ENCODE data around the gene SNAPC4. TPM values are rescaled to one million over a fixed set of nuclear protein-coding genes. Genes with fewer than 3 reads are reported as not detected.

Gene SNAPC4
- total and polyA plus RNA-seq, 9 of the 15 experiments (the other 6 are each of a cell fraction or from before 2014, with no cell fraction given), result 0.21 to 21.8 (median 8.8) TPM

DNA sequence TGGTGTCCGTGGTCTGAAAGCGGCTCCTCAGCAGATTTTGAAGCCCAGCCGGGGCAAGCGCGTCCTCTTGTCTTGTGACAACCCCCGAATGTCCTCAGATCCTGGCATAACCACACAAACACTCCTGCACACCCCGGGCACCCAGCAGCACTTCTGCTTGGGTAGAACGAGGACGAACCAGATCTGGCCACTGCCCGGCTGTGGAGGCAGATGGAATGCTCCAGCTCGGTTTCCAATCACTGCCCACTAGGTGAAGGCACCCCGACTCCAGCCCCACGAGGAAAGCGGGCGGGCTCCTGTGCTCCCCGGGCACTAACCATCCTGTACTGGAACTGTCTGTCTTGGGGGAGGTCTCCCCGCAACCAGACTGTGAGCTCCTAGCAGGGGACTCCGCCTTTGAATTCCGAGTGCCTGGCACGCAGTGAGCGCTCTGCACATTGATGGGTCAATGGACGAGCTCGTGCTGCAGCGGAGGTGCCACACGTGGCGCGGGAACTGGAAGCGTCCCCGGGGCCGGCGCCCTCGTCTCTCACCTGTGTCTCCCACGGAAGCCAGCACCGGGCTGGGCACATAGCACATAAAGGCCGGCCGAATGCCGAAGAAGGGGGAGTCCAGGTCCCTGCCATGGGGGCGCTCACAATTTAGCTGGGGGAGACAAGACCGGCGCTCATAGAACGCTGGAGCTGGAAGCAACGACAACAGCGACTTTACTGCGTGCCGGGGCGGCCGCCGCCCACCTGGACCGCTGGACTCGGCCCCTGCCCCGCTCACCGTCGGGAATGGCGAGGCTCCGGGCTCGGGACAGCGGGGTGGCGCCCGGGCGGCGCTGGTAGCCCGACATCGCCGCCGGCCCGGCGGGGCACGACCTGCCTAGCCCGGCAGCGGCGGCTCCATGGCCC, 9.8 kb upstream of the SNAPC4 start (continued):
- TF ChIP-seq, protein P1, sequence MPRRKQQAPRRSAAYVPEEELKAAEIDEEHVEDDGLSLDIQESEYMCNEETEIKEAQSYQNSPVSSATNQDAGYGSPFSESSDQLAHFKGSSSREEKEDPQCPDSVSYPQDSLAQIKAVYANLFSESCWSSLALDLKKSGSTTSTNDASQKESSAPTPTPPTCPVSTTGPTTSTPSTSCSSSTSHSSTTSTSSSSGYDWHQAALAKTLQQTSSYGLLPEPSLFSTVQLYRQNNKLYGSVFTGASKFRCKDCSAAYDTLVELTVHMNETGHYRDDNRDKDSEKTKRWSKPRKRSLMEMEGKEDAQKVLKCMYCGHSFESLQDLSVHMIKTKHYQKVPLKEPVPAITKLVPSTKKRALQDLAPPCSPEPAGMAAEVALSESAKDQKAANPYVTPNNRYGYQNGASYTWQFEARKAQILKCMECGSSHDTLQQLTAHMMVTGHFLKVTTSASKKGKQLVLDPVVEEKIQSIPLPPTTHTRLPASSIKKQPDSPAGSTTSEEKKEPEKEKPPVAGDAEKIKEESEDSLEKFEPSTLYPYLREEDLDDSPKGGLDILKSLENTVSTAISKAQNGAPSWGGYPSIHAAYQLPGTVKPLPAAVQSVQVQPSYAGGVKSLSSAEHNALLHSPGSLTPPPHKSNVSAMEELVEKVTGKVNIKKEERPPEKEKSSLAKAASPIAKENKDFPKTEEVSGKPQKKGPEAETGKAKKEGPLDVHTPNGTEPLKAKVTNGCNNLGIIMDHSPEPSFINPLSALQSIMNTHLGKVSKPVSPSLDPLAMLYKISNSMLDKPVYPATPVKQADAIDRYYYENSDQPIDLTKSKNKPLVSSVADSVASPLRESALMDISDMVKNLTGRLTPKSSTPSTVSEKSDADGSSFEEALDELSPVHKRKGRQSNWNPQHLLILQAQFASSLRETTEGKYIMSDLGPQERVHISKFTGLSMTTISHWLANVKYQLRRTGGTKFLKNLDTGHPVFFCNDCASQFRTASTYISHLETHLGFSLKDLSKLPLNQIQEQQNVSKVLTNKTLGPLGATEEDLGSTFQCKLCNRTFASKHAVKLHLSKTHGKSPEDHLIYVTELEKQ (CRISPR knock-in tag; IDR thresholded peaks at IDR 0.05), result no peak
- TF ChIP-seq, protein P2, sequence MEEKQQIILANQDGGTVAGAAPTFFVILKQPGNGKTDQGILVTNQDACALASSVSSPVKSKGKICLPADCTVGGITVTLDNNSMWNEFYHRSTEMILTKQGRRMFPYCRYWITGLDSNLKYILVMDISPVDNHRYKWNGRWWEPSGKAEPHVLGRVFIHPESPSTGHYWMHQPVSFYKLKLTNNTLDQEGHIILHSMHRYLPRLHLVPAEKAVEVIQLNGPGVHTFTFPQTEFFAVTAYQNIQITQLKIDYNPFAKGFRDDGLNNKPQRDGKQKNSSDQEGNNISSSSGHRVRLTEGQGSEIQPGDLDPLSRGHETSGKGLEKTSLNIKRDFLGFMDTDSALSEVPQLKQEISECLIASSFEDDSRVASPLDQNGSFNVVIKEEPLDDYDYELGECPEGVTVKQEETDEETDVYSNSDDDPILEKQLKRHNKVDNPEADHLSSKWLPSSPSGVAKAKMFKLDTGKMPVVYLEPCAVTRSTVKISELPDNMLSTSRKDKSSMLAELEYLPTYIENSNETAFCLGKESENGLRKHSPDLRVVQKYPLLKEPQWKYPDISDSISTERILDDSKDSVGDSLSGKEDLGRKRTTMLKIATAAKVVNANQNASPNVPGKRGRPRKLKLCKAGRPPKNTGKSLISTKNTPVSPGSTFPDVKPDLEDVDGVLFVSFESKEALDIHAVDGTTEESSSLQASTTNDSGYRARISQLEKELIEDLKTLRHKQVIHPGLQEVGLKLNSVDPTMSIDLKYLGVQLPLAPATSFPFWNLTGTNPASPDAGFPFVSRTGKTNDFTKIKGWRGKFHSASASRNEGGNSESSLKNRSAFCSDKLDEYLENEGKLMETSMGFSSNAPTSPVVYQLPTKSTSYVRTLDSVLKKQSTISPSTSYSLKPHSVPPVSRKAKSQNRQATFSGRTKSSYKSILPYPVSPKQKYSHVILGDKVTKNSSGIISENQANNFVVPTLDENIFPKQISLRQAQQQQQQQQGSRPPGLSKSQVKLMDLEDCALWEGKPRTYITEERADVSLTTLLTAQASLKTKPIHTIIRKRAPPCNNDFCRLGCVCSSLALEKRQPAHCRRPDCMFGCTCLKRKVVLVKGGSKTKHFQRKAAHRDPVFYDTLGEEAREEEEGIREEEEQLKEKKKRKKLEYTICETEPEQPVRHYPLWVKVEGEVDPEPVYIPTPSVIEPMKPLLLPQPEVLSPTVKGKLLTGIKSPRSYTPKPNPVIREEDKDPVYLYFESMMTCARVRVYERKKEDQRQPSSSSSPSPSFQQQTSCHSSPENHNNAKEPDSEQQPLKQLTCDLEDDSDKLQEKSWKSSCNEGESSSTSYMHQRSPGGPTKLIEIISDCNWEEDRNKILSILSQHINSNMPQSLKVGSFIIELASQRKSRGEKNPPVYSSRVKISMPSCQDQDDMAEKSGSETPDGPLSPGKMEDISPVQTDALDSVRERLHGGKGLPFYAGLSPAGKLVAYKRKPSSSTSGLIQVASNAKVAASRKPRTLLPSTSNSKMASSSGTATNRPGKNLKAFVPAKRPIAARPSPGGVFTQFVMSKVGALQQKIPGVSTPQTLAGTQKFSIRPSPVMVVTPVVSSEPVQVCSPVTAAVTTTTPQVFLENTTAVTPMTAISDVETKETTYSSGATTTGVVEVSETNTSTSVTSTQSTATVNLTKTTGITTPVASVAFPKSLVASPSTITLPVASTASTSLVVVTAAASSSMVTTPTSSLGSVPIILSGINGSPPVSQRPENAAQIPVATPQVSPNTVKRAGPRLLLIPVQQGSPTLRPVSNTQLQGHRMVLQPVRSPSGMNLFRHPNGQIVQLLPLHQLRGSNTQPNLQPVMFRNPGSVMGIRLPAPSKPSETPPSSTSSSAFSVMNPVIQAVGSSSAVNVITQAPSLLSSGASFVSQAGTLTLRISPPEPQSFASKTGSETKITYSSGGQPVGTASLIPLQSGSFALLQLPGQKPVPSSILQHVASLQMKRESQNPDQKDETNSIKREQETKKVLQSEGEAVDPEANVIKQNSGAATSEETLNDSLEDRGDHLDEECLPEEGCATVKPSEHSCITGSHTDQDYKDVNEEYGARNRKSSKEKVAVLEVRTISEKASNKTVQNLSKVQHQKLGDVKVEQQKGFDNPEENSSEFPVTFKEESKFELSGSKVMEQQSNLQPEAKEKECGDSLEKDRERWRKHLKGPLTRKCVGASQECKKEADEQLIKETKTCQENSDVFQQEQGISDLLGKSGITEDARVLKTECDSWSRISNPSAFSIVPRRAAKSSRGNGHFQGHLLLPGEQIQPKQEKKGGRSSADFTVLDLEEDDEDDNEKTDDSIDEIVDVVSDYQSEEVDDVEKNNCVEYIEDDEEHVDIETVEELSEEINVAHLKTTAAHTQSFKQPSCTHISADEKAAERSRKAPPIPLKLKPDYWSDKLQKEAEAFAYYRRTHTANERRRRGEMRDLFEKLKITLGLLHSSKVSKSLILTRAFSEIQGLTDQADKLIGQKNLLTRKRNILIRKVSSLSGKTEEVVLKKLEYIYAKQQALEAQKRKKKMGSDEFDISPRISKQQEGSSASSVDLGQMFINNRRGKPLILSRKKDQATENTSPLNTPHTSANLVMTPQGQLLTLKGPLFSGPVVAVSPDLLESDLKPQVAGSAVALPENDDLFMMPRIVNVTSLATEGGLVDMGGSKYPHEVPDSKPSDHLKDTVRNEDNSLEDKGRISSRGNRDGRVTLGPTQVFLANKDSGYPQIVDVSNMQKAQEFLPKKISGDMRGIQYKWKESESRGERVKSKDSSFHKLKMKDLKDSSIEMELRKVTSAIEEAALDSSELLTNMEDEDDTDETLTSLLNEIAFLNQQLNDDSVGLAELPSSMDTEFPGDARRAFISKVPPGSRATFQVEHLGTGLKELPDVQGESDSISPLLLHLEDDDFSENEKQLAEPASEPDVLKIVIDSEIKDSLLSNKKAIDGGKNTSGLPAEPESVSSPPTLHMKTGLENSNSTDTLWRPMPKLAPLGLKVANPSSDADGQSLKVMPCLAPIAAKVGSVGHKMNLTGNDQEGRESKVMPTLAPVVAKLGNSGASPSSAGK (IDR thresholded peaks at IDR 0.05), result peak; percentile 94
- no peak for TF ChIP-seq MAFF (IDR thresholded peaks at IDR 0.05; ENCODE audit: low read length)
- TF ChIP-seq ZNF232 (CRISPR knock-in tag; IDR thresholded peaks at IDR 0.05), result 0 out of 2 replicates have a peak, but pooled peaks have one; percentile 10
- no peak for TF ChIP-seq SAFB2 (IDR thresholded peaks at IDR 0.05; ENCODE audit: borderline replicate concordance, low read depth, low read length, severe bottlenecking)
- no peak for TF ChIP-seq ZNF766 (CRISPR knock-in tag; conservative IDR thresholded peaks at IDR 0.05)
- TF ChIP-seq TEAD4 (IDR thresholded peaks at IDR 0.05; ENCODE audit: low read length), result no peak
- TF ChIP-seq TEAD4 (CRISPR knock-in tag; IDR thresholded peaks at IDR 0.05; ENCODE audit: borderline replicate concordance), result 0 out of 2 replicates have a peak, but pooled peaks have one; percentile 56
- TF ChIP-seq, protein P3, sequence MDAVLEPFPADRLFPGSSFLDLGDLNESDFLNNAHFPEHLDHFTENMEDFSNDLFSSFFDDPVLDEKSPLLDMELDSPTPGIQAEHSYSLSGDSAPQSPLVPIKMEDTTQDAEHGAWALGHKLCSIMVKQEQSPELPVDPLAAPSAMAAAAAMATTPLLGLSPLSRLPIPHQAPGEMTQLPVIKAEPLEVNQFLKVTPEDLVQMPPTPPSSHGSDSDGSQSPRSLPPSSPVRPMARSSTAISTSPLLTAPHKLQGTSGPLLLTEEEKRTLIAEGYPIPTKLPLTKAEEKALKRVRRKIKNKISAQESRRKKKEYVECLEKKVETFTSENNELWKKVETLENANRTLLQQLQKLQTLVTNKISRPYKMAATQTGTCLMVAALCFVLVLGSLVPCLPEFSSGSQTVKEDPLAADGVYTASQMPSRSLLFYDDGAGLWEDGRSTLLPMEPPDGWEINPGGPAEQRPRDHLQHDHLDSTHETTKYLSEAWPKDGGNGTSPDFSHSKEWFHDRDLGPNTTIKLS (IDR thresholded peaks at IDR 0.05; ENCODE audit: borderline replicate concordance, low read depth), result 0 out of 2 replicates have a peak, but pooled peaks have one; percentile 23
